ENCODE data around the gene MRPS24.

Gene MRPS24

DNA sequence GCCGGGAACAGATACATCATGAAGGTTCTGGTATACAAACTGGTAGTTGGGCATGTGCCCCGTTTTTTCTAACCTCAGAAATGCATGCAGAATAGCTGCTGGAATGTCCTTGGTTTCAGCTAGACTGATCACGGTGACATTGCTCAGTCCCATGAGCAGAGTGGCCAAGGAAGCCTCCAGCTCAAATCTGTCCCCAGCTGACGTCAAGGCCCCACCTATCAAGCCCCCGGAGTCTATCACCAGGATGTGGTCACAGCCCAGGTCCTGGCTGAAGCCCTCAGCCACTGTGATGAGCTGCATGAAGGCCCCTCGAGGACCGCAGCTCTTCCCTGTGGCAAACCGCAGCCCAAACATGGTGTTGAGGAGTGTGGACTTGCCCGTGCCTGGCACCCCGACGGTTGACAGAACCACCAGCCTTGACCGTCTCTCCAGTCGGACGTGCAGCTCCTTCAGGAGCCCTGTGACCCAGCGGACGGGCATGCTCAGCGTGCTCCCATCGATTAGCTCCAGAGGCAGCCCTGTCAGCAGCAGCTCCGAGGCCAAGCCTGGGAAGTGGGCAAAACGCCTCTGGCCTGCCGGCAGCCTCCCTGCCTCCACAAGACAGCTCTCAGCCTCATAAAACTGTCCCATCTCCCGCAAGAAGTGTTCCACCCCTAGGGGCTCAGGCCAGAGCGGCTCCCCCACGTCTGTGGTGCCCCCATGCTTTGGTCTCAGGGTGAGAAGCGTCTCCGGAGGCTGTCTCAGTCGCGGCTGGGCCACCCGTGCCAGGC is 7.8 kb upstream of the MRPS24 start:
- no peak for DNase-seq

DNA sequence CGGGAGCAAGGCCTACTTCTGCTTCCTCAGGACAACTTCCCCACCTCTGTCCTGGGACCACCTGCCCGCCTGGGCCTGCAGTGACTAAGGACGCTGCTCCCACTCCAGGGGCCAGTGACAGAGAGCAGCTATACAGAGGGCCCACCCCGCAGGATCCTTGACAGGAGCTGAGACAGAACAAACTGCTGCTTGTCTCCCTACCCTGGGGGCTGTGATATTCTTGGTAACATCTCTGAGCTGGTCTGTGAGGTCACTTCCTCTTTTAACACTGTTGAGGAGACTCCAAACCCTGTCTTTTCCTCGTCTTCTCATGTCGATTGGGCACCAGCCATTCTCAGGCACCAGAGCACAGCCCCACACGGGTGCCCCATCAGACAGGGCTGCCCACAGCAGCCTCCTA is 6.9 kb upstream of the MRPS24 start:
- no peak for DNase-seq

DNA sequence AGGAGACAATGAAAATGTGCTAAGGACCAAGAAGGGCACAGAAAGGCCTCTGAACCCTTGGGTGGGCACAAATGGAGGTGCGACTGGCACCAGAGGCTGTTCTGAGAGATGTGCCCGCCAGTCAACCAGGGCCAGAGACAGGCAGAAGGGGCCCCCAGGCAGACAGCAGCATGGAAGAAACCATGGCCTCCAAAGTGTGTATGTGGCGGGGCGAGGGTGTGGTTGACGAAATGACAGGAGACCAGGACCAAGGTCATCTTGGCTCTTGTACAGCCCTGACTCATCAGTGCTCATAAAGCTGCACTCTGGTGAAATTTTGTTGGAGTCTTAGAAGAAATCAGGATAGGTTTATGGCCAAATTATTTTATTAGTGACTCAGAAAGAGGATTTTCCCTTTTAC is 4.0 kb upstream of the MRPS24 start:
- DNase-seq = no peak

DNA sequence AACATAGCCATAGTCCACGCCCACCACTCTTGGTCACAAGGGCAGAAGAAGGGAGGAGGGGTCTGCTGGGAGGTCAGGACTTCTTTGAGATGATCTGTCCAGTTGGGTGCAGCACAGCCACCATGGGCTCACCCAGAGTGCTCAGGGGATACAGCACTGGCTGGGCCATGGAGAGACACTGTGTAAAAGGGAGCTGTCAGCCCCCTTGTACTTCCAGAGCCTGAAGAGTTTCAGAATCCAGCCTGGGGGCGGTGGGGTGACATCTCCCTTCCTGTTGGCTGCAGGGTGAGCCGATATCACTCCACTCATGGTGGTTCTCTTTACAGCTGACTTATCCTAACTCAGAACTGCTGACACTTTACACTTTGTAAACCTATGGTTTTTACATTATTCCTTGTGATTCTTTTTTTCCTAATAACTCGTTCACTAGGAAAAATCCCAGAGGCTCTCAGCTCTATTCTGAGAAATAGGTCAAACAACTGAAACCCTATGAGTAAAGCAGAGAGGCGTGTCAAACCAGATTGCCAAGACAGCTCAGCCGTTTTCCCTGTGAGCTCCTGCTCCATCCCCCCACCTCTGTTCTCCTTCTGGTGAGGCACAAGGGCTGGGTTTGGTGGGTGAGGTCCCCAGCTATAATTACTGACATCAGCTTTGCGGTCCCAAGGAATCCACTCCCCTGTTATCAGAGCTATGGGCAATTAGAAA is 3.2 kb upstream of the MRPS24 start:
- DNase-seq = no peak

DNA sequence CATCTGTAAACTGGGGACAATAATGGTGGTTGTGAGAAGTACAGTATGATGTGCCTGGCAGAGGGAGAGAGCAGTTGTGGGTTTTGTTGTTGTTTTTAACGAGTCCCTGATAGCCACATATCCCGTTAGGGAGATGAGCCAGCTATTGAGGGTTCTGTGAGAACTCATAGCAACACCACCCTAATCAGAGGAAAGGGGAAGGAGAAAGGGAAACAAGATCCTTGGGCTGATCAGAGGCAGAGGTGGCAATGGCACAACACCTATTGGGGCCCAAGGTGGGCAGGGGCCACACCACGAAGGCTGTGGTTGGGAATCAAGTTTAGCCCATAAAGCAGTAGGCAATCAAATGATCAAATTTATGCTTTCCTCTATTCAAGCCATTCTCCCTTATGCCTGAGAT is 1.7 kb upstream of the MRPS24 start:
- no peak for DNase-seq

DNA sequence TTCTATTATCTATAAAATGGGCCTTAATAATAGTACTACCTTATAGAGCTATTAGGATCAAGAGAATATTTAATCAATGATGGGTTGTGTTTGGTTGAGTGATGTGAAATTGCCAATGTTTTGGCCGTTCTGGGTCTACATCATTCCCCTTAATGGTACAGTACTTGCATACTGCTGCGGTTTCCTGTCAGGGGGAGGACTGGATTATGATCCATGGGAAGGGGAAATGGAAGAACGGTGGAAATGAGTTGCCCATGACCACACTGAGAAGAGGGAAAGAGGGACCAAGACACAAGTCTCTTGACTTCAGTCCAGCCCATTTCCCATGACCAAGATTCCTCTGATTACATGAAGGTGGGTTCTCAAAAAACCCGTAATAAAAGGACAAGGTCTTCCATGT is 999 bp upstream of the MRPS24 start:
- no peak for DNase-seq

DNA sequence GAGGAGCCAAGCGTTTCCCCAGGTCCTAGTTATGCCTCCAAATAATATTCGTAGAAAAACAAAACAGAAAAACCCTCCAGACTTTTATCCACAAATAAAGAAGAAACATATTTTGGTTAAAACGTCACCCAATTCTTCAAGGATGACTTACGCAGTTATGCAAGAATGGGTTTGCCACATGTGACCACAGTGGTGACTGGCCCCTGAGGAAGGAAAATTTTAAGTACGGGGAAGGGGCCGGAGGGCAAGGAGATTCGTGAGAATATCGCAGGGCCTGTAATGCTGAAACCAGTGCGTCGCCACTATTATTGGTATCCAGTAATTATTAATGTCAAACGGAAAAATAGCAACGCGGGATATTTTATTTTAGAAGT is 537 bp upstream of the MRPS24 start:
- DNase-seq = no peak

DNA sequence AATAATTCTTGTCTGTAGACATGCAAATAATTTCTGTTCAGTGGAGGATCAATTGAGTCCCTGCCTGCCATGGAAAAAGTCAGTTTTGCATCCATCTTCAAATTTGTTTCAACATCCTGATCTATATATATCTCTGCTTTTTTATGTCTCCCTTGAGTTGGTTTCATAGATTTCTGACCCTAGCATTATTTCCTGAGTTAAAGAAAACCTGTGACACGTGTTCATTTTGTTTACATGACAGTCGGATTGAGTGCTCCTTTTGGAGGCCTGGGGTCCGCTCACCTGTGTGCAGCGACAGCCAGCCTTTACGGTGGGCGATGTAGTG is 674 bp downstream of the MRPS24 start:
- no peak for DNase-seq

DNA sequence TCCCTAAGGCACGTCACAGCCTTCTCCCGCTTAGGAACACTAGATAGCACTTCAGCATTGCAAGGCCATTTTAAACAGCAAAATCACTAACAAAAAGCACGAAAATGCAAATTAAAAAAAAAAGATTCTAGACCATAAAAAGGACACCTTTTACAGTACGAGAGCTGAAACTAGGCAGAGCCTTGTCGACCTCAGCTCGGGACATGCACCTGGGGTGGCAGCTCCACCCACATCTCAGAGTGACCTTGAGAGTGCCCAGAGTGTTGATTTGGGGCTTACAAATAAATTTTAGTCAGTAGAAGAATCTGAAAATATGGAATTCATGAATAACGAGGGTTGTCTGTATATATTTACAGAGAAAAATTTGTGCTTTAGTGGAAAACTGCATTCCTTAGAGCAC is 1.1 kb downstream of the MRPS24 start:
- DNase-seq = no peak

DNA sequence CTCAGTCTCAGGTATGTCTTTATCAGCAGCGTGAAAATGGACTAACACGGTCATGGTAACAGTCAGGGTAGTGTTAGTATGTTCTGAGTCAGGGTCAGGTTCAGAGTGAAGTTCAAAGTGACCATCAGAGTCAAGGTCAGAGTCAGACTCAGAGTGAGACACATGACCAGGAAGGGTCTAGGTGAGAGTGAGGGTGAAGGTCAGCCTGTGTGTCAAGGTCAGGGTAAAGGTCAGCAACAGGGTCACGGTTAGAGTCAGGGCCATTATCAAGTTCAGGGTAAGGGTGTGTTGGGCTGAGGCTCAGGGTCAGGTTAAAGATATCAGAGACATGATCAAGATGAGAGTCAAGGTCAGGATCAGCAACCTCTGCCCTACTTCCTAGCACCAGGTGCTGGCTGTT is 4.0 kb downstream of the MRPS24 start:
- DNase-seq = no peak

DNA sequence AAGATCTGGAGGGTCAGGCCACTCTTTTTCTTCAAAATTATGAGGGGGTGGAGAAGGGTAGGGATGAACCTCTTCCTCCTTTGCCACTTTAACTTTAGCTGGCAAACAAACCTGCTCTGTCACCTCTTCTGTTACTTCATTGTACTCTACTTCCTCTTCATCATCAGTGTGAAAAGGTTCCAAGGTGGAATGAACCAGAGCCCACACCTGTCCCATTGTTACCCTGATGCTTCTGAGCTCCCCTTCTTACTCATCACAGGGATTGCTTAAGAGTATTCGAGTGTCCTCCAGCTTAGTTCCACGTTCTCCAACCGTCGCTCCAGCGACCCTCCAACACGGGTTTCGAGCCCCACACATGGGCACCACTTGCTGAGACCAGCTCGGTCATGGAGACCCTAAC is 5.2 kb downstream of the MRPS24 start:
- no peak for DNase-seq

DNA sequence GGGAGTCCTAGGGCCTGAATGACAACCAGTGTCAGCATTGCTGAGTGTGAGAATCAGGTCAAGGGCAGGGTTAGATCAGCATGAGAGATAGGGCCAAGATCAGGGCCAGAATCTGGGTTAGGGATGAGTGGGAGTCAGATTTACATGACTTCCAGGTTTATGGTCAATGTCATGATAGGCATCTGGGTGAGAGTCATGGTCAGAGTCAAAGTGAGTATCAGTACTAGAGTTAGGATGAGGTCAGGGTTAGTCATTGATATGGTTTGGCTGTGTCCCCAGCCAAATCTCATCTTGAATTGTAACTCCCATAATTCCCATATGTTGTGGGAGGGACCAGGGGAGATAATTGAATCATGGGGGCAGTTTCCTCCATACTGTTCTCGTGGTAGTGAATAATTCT is 12.3 kb downstream of the MRPS24 start:
- DNase-seq = no peak

DNA sequence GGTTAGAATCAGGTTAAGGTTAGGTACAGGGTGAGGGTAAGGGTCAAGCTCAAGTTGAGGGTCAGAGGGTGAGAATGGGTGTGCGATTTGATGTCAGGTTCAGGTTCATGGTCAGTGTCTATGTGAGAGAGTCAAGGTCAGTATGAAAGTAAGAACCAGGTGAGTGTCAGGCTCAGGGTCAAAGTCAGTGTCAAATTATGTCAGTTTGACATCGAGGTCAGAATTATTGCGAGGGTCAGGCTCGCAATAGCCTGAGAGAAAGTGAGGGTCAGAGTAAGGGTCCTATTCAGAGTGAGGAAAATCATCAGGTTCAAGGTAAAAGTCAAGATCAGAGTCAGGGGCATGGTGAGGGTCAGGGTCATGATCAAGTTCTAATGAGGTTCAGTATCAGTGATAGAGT is 13.0 kb downstream of the MRPS24 start:
- no peak for DNase-seq

DNA sequence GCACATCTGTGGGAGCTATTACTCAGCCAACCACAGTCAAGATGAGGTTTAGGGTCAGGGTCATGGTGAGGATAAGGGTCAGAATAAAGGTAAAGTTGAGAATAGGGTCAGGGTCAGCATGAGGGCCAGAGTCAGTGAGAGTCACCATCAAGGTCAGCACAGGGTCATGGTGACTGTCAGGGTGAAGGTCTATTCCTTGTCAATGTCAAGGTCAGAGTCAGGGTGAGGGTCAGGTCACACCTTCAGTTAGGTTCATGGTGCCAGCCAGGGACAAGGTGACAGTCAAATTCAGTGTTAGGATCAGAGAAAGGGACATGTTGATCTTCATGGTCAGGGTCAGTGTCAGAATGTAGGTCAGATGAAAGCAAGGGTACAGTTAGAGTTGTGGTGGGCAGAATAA is 14.1 kb downstream of the MRPS24 start:
- no peak for DNase-seq

DNA sequence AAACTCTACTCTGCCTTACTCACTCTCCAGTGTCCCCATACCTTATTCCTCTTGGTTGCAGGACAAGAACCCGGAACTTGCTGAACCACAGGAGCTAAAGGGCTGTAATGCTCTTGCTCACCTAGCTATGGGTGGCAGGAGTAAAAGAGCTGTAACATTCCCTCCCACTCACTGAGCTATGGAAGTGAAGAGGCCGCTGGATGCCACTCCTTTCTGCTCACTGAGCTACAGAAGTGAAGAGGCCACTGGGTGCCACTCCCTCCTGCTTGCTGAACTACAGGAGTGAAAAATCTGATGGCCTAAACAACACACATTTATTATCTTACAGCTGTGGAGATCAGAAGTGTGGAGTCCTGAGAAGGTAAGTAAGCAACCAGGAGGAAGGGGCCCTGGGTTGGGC is 17.5 kb downstream of the MRPS24 start:
- DNase-seq = no peak

DNA sequence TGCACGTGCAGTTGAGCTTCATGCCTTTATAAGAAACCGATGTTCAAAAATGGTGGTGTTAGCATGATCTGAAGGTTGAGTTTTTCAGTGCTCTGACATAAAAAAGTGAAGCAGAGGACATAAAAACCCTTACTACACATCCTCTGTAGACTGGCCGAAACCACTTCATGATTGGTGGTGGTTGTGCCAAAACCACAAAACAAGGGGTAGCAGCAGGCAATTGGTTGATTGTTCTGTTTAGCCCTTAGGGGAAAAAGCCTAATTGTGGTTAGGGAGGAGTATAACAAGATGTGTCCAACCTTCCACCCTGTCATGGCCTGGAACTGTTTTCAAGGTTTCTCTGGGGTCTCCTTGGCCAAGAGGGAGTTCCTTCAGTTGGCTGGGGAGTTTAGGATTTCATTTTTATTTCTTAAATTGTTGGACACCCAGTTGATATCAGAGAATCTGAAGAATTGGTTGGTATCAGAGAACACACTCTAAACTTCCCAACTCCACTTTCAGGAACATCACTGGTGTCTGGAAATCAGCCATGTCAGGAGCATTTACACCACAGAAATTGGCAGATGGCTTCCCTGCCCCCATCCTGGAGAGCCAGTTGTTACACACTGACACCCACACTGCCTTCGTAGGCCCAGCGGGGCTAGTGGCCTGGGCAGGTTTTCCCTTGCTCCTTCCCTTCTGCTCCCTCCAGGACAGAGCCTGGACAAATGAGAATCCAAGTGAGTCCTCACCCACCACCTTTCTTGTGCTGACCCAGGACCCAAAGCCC is 18.8 kb downstream of the MRPS24 start:
- no peak for DNase-seq

DNA sequence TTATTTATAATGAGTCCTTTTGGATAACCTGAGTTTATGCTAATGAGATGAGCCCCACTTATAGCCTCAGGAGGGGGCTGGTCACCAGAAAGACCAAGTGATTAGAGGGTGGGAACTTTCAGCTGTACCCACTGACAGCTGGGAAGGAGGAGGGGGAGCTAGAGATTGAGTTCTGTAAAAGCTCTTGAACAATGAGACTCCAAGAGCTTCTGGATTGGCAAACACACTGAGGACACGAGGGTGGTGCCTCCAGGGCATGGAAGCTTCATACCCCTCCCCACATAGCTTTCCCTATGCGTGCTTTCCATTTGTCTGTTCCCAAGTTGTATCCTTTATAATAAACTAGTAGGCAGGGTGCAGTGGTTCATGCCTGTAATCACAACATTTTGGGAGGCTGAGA is 20.3 kb downstream of the MRPS24 start:
- DNase-seq = no peak

DNA sequence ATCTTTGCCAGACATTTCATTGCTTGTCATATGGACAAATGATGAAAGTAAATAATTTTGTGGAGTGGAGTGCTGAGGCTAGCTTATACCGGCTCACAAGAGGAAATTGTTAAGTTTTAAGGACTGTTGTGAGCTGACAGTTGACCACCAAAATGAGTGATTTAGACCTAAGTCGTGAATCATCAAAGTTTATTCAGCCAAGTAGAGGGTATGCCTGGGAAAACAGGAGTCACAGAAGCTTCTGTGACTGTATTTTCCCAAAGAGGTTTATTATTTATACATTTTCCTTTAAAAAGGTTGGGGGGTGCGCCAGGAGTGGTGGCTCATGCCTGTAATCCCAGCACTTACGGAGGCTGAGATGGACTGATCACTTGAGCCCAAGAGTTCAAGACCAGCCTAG is 21.8 kb downstream of the MRPS24 start:
- DNase-seq = no peak

DNA sequence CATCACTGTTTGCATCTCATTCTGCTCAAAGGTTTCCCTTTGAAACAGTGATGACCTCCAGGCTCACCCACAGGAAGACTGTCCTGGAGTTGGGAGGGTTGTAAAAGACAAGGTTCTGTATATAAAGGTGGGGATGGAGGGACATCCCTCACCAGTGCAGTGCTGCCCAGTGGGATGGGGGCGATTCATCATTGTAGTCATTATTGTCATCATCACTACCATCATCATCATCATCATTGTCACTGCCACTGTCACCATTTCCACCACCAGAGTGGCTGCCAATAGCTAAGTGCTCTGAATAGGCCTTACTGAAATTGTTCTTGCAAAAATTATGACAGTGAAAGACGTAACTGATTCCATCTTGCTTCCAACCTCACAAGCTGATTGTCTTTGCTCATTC is 24.7 kb downstream of the MRPS24 start:
- DNase-seq = no peak

DNA sequence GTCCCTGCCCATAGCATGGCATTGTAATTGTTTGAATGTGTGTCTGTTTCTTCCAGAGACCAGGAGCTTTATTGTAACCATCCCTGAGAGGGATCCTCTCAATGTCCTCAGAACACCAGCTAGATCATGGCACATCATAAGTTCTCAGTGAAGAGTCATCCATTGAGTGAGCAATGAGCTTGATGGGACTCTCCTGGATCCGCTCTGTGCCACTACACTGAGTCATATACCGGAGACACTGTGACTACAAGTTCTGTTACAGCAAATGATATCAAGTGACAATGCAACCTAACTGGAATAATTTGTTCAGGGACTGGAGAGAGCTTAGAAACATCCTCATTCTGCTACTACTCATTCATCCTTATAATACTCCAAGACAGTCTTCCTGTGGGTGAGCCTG is 25.1 kb downstream of the MRPS24 start:
- DNase-seq = no peak

DNA sequence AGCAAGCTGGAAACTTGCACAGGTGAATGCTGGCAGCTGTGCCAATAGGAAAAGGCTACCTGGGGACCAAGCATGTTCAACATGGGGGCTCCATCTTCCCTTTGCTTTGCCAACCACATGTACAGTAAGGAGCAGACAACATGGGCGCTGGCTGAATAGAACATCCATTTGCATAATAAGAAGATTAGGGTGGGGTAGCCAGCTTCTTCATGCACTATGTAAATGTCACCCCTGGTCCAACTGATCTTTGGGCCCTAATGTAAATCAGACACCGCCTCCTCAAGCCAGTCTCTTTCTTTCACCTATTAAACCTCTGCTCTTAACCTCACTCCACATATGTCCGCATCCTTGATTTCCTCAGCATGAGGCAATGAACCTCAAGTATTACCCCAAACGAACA is 26.0 kb downstream of the MRPS24 start:
- DNase-seq = no peak

DNA sequence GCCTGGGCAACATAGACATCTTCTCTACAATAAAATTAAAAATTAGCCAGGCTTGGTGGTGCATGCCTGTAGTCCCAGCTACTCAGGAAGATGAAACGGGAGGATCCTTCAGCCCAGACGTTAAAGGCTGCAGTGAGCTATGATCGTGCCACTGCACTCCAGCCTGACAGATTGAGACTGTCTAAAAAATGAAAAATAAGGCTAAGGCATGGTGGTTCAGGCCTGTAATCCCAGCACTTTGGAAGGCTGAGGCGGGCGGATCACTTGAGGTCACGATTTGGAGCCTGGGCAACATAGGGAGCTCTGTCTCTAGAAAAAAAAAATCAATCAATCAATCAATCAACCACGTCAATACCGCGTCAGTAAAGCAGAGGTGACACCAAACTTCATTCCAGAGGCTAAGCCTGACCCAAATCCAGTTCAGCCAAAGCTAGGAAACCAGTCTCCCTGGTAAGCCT is 31.1 kb downstream of the MRPS24 start:
- no peak for DNase-seq

DNA sequence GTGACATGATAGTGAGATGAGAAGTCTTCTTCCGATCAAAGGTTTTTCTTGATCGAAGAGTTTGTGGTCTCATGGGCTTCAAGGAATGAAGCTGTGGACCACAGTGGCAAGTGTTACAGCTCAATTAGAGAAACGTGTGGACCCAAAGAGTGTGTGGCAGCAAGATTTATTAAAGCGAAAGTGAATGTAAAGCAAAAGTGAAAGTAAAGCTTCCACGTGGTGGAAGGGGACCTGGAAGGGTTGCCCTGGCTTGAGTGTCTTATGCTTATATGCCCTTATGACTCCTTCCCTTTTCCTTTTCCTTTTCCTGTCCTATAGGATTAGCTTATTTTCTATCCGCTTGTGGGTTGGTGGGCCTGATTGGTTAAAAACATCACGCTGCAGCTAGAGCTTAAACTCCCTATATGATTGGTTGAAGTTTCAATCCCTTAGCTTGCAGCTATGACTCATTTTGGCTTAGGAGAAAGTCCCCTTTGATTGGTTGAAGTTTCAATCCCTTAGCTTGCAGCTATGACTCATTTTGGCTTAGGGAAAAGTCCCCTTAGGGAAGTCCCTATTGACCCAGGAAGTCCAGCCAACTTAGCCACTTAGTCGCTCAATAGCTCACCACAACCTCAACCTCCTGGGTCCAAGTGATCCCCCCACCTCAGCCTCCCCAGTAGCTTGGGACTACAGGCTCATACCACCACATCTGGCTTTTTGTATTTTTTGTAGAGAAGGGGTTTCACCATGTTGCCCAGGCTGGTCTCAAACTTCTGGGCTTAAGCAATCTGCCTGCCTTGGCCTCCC is 34.7 kb downstream of the MRPS24 start:
- no peak for DNase-seq
